IPS-15b (cell line): ENCODE results near the gene SHMT2.

ENCODE experiments used
- H3K27me3 ChIP-seq: one replicate; pipeline ENCODE4 v1.6.1; 2013; ENCODE audit warnings: low read length; ENCODE audit not compliant: control insufficient read depth, insufficient read depth
- H3K36me3 ChIP-seq: one replicate; pipeline ENCODE4 v1.6.1; 2013; ENCODE audit warnings: low read length; ENCODE audit not compliant: control insufficient read depth, insufficient read depth
- H3K4me1 ChIP-seq: one replicate; pipeline ENCODE4 v1.6.1; 2013; ENCODE audit warnings: mild to moderate bottlenecking, low read length; ENCODE audit not compliant: control insufficient read depth, insufficient read depth
- H3K4me3 ChIP-seq: one replicate; pipeline ENCODE4 v1.5.1; 2013; ENCODE audit warnings: low read depth, low read length
- H3K9ac ChIP-seq: one replicate; pipeline ENCODE4 v1.6.1; 2013; ENCODE audit warnings: low read depth, mild to moderate bottlenecking, low read length
- H3K9me3 ChIP-seq: one replicate; pipeline ENCODE4 v1.6.1; 2013; ENCODE audit warnings: mild to moderate bottlenecking, low read length; ENCODE audit not compliant: control insufficient read depth, insufficient read depth

The SHMT2 gene

DNA sequence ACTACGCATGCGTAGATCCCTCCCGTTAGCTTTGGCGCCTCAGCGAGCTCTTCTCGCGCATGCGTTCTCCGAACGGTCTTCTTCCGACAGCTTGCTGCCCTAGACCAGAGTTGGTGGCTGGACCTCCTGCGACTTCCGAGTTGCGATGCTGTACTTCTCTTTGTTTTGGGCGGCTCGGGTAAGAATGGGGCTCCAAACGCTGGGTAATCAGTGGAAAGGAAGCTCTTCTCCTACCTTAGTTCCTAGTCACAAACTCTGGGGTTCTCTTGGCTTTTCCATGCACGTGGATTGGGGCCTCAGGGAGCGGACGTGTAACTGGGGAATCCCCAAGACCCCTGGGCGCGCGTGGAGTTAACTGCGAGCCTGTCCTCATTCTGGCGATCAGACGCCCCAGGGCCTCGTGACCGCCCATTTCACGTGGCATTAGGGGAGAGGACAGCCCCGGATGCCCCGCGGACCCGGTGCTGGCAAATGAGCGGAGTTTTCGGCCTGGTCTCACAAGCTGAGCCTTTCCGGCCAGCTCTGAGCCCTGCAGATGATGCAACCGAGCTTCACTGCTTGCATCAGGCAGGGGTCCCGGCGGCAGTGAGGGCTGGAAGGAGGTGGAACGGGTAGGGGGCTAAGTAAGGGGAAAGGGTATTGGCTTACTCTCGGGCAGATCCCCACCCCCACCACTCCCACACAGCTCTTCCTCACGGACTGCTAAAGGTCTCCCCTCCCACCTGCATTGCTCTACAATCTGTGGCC lies at the start of gene SHMT2:
SHMT2 (plus strand) TSS at position 78 of the 747 bp plus-strand sequence; CDS start at position 146, 68 bp downstream.
- Histone ChIP-seq H3K4me3 (peak within 1 kb of the TSS; percentile 95), H3K9ac (peak within 1 kb of the TSS; percentile 97), H3K4me1 (peaks cover 15% of the 10 kb centered on the region), H3K27me3 (peaks cover 50% of the 10 kb centered on the region), H3K36me3 (peaks cover 32% of the 10 kb centered on the region), H3K9me3 (no peaks in the 10 kb centered on the region)

DNA sequence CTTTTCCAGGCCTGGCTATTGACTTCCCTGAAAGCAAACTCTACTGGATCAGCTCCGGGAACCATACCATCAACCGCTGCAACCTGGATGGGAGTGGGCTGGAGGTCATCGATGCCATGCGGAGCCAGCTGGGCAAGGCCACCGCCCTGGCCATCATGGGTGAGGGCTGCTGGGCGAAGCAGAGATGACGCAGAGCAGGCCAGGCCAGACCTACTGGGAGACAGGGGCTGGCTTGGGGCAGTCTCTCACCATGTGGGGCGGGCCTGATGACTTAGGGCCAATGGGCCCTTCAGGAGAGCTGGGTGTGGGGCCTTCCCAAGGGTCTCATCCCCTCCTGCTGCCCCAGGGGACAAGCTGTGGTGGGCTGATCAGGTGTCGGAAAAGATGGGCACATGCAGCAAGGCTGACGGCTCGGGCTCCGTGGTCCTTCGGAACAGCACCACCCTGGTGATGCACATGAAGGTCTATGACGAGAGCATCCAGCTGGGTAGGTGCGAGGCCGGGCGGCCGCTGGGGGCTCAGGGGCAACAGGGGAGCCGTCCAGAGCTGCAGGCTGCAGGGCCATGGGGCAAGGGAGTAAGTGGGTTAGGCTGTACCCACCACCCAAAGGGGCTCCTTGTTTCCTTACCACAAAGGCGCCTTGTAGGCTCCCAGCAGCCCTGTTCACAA lies 49.1 kb upstream of the SHMT2 start:
- Histone ChIP-seq H3K4me1 (peaks cover 3% of the 10 kb centered on the region), H3K4me3 (no peak overlapping the region), H3K36me3 (peaks cover 83% of the 10 kb centered on the region), H3K9me3 (no peaks in the 10 kb centered on the region), H3K27me3 (no peaks in the 10 kb centered on the region), H3K9ac (no peak overlapping the region)

DNA sequence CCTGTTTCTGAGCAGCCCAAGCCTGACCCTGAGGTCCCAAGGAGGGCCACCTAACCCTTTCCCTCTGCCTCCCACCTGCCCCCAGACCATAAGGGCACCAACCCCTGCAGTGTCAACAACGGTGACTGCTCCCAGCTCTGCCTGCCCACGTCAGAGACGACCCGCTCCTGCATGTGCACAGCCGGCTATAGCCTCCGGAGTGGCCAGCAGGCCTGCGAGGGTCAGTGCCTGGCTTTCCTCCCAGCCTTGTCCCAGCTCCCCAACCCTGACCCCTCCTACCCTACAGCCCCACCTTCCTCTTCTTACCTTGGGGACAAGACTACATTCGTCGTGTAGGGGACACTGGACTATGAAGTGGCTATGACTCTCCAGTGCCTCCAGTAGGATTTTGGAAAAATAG lies 48.4 kb upstream of the SHMT2 start:
- H3K4me3 ChIP-seq: no peak overlapping the region
- H3K27me3 ChIP-seq: no peaks in the 10 kb centered on the region
- H3K9me3 ChIP-seq: no peaks in the 10 kb centered on the region
- H3K4me1 ChIP-seq: peaks cover 3% of the 10 kb centered on the region
- no peak overlapping the region for H3K9ac ChIP-seq
- H3K36me3 ChIP-seq: peaks cover 83% of the 10 kb centered on the region

DNA sequence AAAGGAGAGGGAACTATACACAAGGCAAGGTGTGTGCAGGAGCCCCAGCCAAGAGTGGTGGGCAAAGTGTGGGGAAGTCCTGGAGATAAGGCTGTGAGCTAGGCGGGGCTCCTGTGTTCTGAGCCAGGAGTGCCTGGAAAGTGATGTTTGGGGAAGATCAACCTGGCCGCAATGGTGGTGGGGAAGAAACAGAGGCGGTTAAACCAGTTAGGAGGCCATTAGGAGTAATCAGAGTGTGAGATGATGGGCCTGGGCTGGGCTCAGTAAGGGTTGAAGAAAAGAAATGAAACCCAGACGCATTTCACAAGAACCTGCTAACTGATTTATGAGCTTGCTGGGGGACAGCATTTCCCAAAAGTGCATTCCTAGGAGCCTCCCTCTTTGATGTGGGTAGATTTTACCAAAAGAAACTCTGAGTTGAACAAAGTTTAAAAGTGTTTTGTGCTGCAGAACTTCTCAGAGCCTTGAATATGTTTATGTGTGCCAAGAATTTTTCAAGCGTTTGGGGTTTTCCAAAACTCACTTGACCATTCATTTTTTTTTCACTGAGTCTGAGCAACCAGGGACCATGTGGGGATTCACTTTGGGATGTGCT lies 47.9 kb upstream of the SHMT2 start:
- H3K4me1 ChIP-seq: peaks cover 3% of the 10 kb centered on the region
- no peak overlapping the region for H3K9ac ChIP-seq
- H3K9me3 ChIP-seq: no peaks in the 10 kb centered on the region
- H3K27me3 ChIP-seq: no peaks in the 10 kb centered on the region
- H3K4me3 ChIP-seq: no peak overlapping the region
- peaks cover 83% of the 10 kb centered on the region for H3K36me3 ChIP-seq

DNA sequence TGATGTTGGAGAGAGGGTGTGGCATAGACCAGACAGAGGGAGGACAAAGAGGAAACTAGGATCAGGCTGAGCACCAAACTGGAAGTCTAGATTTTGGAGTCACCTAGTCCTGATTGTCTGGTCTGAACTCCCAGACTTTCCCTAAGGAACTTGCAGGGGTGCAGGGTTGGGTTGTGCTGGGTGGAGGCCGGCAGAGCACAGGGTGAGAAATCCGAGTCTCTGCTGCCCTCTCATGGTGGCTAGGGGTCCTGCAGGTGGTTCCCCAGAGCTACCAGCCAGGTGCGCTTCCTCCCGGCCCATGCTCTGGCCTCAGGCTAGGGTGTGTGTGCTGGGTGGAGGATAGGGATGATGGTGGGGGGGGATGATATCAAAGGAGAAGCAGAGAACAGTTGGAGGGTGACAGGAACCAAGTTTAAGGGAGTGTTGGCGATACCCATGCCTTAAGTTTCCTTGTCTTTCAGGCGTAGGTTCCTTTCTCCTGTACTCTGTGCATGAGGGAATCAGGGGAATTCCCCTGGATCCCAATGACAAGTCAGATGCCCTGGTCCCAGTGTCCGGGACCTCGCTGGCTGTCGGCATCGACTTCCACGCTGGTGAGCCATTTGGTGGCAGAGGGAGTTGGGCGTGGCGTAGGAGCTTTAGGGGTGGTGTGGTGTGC lies 46.5 kb upstream of the SHMT2 start:
- no peak overlapping the region for H3K4me3 ChIP-seq
- no peak overlapping the region for H3K9ac ChIP-seq
- H3K9me3 ChIP-seq: no peaks in the 10 kb centered on the region
- no peaks in the 10 kb centered on the region for H3K27me3 ChIP-seq
- H3K4me1 ChIP-seq: peaks cover 3% of the 10 kb centered on the region
- peaks cover 86% of the 10 kb centered on the region for H3K36me3 ChIP-seq

DNA sequence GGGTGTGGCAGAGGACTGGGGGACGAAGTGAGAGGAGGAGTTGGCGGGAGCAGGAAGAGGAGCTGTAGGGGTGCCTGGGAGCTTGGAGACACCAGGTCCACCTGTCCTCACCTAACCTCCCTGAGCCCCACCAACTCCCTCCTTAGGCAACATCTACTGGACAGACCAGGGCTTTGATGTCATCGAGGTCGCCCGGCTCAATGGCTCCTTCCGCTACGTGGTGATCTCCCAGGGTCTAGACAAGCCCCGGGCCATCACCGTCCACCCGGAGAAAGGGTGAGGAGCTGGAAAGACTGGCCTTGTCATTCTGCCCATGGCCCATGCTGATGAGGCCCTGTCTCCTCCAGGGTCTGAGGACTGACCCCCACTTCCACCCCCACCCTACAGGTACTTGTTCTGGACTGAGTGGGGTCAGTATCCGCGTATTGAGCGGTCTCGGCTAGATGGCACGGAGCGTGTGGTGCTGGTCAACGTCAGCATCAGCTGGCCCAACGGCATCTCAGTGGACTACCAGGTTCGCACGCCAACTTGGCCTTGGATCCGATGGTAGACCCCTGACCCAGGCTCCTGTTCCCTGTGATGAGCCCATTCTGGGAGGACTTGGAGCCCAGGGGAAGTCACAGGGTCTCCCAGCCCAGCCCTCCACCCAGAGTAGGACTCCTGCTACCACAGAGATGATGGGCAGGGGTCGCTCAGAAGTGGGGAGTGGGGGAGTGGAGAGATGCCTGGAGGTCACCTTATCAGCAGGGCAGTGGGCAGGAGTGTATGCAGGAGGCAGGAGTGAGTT lies 45.4 kb upstream of the SHMT2 start:
- Histone ChIP-seq H3K9ac (no peak overlapping the region), H3K9me3 (no peaks in the 10 kb centered on the region), H3K4me3 (no peak overlapping the region), H3K4me1 (peaks cover 3% of the 10 kb centered on the region), H3K27me3 (no peaks in the 10 kb centered on the region), H3K36me3 (peaks cover 85% of the 10 kb centered on the region)

DNA sequence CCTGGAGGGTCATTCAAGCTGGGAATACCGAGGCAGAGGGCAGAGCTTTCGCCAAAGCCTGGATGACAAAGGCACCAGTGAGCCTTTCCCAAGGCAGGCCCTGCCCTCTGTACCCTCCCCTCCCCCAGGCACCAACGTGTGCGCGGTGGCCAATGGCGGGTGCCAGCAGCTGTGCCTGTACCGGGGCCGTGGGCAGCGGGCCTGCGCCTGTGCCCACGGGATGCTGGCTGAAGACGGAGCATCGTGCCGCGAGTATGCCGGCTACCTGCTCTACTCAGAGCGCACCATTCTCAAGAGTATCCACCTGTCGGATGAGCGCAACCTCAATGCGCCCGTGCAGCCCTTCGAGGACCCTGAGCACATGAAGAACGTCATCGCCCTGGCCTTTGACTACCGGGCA lies 44.1 kb upstream of the SHMT2 start:
- Histone ChIP-seq H3K36me3 (peaks cover 85% of the 10 kb centered on the region), H3K9ac (no peak overlapping the region), H3K4me1 (peaks cover 3% of the 10 kb centered on the region), H3K27me3 (no peaks in the 10 kb centered on the region), H3K9me3 (no peaks in the 10 kb centered on the region), H3K4me3 (no peak overlapping the region)

DNA sequence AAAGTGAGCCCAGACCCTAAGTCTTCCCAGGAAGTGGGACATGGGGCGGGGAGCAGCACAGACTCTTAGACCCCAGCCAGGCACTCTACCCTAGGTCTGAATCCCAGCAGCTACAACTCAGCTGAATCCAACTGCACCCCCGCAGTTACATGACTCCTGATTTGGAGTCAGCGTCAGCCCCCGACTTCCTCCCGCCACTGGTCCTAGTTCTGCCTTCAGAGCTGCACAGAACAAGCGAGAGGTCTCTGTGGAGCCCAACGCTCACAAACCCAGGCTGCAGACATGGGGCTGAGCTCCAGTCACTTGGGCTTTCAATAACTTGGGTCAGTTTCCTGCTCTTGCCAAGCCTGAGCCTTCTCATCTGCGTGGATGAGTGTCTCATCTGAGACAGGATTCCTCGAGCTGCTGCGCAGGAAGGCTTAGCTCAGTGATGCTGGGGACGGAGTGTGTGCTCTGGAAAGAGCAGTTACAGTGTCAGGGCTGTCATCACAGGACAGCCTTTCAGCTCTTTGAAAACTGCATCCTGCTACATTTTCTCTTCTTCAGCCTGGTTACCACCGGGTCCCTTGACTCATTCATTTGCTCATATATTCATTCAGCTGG lies 43.5 kb upstream of the SHMT2 start:
- Histone ChIP-seq H3K9me3 (no peaks in the 10 kb centered on the region), H3K4me3 (no peak overlapping the region), H3K27me3 (no peaks in the 10 kb centered on the region), H3K4me1 (peaks cover 3% of the 10 kb centered on the region), H3K9ac (no peak overlapping the region), H3K36me3 (peaks cover 85% of the 10 kb centered on the region)

DNA sequence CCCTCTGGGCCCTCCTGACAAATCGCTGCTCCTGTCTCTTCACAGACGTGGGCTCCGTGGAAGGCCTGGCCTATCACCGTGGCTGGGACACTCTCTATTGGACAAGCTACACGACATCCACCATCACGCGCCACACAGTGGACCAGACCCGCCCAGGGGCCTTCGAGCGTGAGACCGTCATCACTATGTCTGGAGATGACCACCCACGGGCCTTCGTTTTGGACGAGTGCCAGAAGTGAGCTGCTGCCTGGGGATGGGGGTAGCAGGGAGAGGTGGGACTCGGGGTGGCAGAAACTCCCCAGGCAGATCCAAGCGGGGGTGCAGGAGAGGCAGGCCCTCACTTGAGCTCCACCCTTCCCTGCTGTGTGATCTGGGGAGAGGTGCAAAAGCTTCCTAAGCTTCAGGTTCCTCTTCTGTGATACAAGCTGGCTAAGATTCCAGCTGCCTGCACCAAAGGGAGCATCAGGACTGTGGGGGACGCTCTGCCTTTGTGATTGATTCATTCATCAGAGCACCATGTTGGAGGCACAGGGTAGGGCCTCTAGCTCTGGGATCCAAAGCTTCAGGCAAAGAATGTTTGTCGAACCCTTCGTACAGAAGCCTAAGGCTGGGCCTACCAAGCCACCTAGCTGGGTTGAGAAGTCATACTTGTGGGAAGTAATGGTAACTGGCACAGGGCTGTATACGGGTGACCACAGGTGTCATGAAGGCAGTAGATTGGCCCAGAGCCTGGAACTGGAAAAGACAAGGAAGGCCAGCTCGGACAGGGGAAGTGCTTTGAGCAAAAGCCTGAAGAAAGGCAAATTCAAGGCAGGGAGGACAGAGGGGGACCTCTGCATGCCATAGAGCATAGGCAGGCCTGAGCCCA lies 42.1 kb upstream of the SHMT2 start:
- H3K4me1 ChIP-seq: peaks cover 3% of the 10 kb centered on the region
- no peak overlapping the region for H3K9ac ChIP-seq
- no peaks in the 10 kb centered on the region for H3K9me3 ChIP-seq
- H3K4me3 ChIP-seq: no peak overlapping the region
- H3K36me3 ChIP-seq: peaks cover 93% of the 10 kb centered on the region
- no peaks in the 10 kb centered on the region for H3K27me3 ChIP-seq

DNA sequence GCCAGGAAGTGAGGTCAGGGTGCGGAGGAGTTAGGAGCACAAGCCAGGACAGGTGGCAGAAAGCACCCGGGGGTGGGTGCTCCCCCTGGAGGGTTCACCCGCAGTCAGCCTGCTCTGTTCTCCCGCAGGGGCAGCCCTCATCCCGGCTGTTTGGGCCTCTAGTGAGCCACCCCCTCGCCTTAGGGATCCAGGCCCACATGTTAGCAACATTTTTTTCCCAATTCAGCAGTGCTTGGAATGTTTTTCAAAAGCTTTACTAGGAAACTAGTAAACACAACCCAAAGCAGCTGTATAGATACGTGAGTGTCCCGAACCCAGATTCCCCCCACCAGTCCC lies 41.5 kb upstream of the SHMT2 start:
- H3K9ac ChIP-seq: no peak overlapping the region
- peaks cover 2% of the 10 kb centered on the region for H3K4me1 ChIP-seq
- H3K27me3 ChIP-seq: no peaks in the 10 kb centered on the region
- no peaks in the 10 kb centered on the region for H3K9me3 ChIP-seq
- H3K36me3 ChIP-seq: peaks cover 99% of the 10 kb centered on the region
- H3K4me3 ChIP-seq: no peak overlapping the region
